IMR-90 (cell line): ENCODE measurements around the gene HGFAC. TPM values are rescaled to one million over a fixed set of nuclear protein-coding genes. Genes with fewer than 3 reads are reported as not detected.
A peak's percentile ranks its signal among the peaks of the same experiment; 100 is the strongest.

Experiments
- ATAC-seq: fragments of 200-7000 bp; cut with Tn5 transposase; 2 replicates; pipeline ENCODE4 v1.9.1; 2020; ENCODE audit warnings: low read depth, mild to moderate bottlenecking, moderate library complexity
- BruUV-seq: library from RNA; stranded (reverse); fragments of 400-500 nt; replicated peaks from 2 replicates; lab custom pipeline; 2021; lab: Mats Ljungman, UMichigan
- CTCF ChIA-PET: fragments of 300-600 bp; formaldehyde crosslinking; extraction: SDS; loops from one replicate; lab custom pipeline; 2021; ENCODE audit warnings: antibody characterized with exemption; lab: Yijun Ruan, JAX
- POLR2A ChIA-PET: fragments of 300-600 bp; sonication (Branson Sonifier 250); formaldehyde crosslinking; loops from one replicate; lab custom pipeline; 2022; ENCODE audit warnings: antibody characterized with exemption; ENCODE audit not compliant: unreplicated experiment; lab: Charles Lee
- DNase-seq: peaks from one replicate; pipeline ENCODE4 v3.0.0; 2013
- H2AFZ ChIP-seq: replicated peaks from 2 replicates; pipeline ENCODE3; 2013; ENCODE audit warnings: low read length, mild to moderate bottlenecking; ENCODE audit not compliant: poor library complexity
- H2AK5ac ChIP-seq: 2 replicates; pipeline ENCODE4 v1.6.1; 2013; ENCODE audit warnings: low read depth, low read length, inconsistent platforms
- H2AK9ac ChIP-seq: replicated peaks from 2 replicates; pipeline ENCODE3; 2013; ENCODE audit warnings: mild to moderate bottlenecking, low read depth, low read length, moderate library complexity; ENCODE audit not compliant: poor library complexity
- H2BK120ac ChIP-seq: 2 replicates; pipeline ENCODE4 v1.6.1; 2013; ENCODE audit warnings: low read depth, low read length, inconsistent platforms
- H2BK15ac ChIP-seq: 3 replicates; pipeline ENCODE4 v1.6.1; 2013; ENCODE audit warnings: low read depth, low read length, inconsistent platforms
- H2BK20ac ChIP-seq: 2 replicates; pipeline ENCODE4 v1.6.1; 2013; ENCODE audit warnings: low read depth, mild to moderate bottlenecking, inconsistent platforms, low read length, moderate library complexity
- H2BK5ac ChIP-seq: 2 replicates; pipeline ENCODE4 v1.6.1; 2013; ENCODE audit warnings: mild to moderate bottlenecking, low read depth, low read length, inconsistent platforms; ENCODE audit not compliant: poor library complexity, severe bottlenecking
- H3K14ac ChIP-seq: replicated peaks from 2 replicates; pipeline ENCODE4 v1.6.1; 2013; ENCODE audit warnings: low read depth, low read length, inconsistent platforms
- H3K18ac ChIP-seq: 2 replicates; pipeline ENCODE4 v1.6.1; 2013; ENCODE audit warnings: low read depth, low read length, control low read depth
- H3K23ac ChIP-seq: 2 replicates; pipeline ENCODE4 v1.6.1; 2013; ENCODE audit warnings: low read depth, low read length, inconsistent platforms
- H3K27ac ChIP-seq: 2 replicates; pipeline ENCODE4 v1.5.1; 2013; ENCODE audit warnings: mild to moderate bottlenecking, control low read depth, low read length; ENCODE audit not compliant: insufficient read depth
- H3K27me3 ChIP-seq: 2 replicates; pipeline ENCODE4 v1.6.1; 2013; ENCODE audit warnings: low read length; ENCODE audit not compliant: control insufficient read depth, insufficient read depth
- H3K36me3 ChIP-seq: 2 replicates; pipeline ENCODE4 v1.6.1; 2013; ENCODE audit warnings: low read length, mixed read lengths; ENCODE audit not compliant: control insufficient read depth, insufficient read depth
- H3K4ac ChIP-seq: 2 replicates; pipeline ENCODE4 v1.6.1; 2013; ENCODE audit warnings: low read depth, low read length, inconsistent platforms
- H3K4me1 ChIP-seq: 2 replicates; pipeline ENCODE4 v1.6.1; 2013; ENCODE audit warnings: low read length, mixed read lengths; ENCODE audit not compliant: control insufficient read depth, insufficient read depth
- H3K4me2 ChIP-seq: 2 replicates; pipeline ENCODE4 v1.6.1; 2013; ENCODE audit warnings: low read depth, mild to moderate bottlenecking, control low read depth, low read length, moderate library complexity
- H3K4me3 ChIP-seq: 2 replicates; pipeline ENCODE4 v1.5.1; 2013; ENCODE audit warnings: low read depth, mild to moderate bottlenecking, control low read depth, low read length, moderate library complexity; ENCODE audit not compliant: insufficient read depth
- H3K56ac ChIP-seq: 2 replicates; pipeline ENCODE4 v1.6.1; 2013; ENCODE audit warnings: low read length, inconsistent platforms; ENCODE audit not compliant: insufficient read depth; ENCODE audit errors: extremely low read depth
- H3K79me1 ChIP-seq, 2 experiments: 2 replicates each; pipeline ENCODE4 v1.6.1; 2013; ENCODE audit warnings: low read length in 2 of 2, inconsistent platforms in 1 of 2, low read depth in 1 of 2
- H3K9ac ChIP-seq: 2 replicates; pipeline ENCODE4 v1.6.1; 2013; ENCODE audit warnings: low read depth, low read length, control low read depth
- H3K9me1 ChIP-seq: 2 replicates; pipeline ENCODE4 v1.6.1; 2013; ENCODE audit warnings: low read length, inconsistent platforms; ENCODE audit not compliant: insufficient read depth
- H3K9me3 ChIP-seq: 2 replicates; pipeline ENCODE4 v1.6.1; 2013; ENCODE audit warnings: low read length; ENCODE audit not compliant: control insufficient read depth, insufficient read depth
- H4K20me1 ChIP-seq: 2 replicates; pipeline ENCODE4 v1.6.1; 2013; ENCODE audit warnings: low read length, inconsistent platforms; ENCODE audit not compliant: insufficient read depth
- H4K5ac ChIP-seq: 2 replicates; pipeline ENCODE4 v1.6.1; 2013; ENCODE audit warnings: mild to moderate bottlenecking, low read depth, low read length, control low read depth
- H4K8ac ChIP-seq, 2 experiments: 2 replicates each; pipeline ENCODE4 v1.6.1; 2013; ENCODE audit warnings: low read depth in 2 of 2, low read length in 2 of 2, control low read depth in 1 of 2, inconsistent platforms in 1 of 2
- H4K91ac ChIP-seq: 2 replicates; pipeline ENCODE4 v1.6.1; 2013; ENCODE audit warnings: low read depth, low read length, inconsistent platforms; ENCODE audit not compliant: insufficient read depth
- CEBPB ChIP-seq: IDR thresholded peaks from 2 replicates; pipeline ENCODE4 v1.6.1; 2012; ENCODE audit warnings: low read depth, low read length, improper control_type of control experiment
- CHD1 ChIP-seq: IDR thresholded peaks from 2 replicates; pipeline ENCODE4 v1.6.1; 2012; ENCODE audit warnings: low read depth, low read length, improper control_type of control experiment
- FOS ChIP-seq: fragments of 150-350 bp; IDR thresholded peaks from 2 replicates; pipeline ENCODE4 v1.6.1; 2016; ENCODE audit warnings: low read depth, low read length
- MAFK ChIP-seq: IDR thresholded peaks from 2 replicates; pipeline ENCODE4 v1.6.1; 2012; ENCODE audit warnings: low read depth, low read length, improper control_type of control experiment
- MAZ ChIP-seq: IDR thresholded peaks from 2 replicates; pipeline ENCODE4 v1.6.1; 2012; ENCODE audit warnings: low read depth, mild to moderate bottlenecking, low read length, improper control_type of control experiment, moderate library complexity, borderline replicate concordance
- MXI1 ChIP-seq: IDR thresholded peaks from 2 replicates; pipeline ENCODE4 v1.6.1; 2012; ENCODE audit warnings: low read depth, mild to moderate bottlenecking, low read length, moderate library complexity, borderline replicate concordance
- NFE2L2 ChIP-seq: fragments of 150-350 bp; IDR thresholded peaks from 2 replicates; pipeline ENCODE4 v1.6.1; 2016; ENCODE audit warnings: low read depth, mild to moderate bottlenecking, low read length
- POLR2A ChIP-seq: IDR thresholded peaks from 2 replicates; pipeline ENCODE4 v1.6.1; 2012; ENCODE audit warnings: mild to moderate bottlenecking, low read depth, low read length
- RFX5 ChIP-seq: IDR thresholded peaks from 2 replicates; pipeline ENCODE4 v1.8.0; 2012; ENCODE audit warnings: low read depth, mild to moderate bottlenecking, low read length, moderate library complexity
- SMC3 ChIP-seq: fragments of 150-350 bp; IDR thresholded peaks from 2 replicates; pipeline ENCODE4 v1.6.1; 2016; ENCODE audit warnings: low read depth, mild to moderate bottlenecking, antibody characterized with exemption, low read length, moderate library complexity
- WGBS, 2 experiments: methylation state at CpG; one replicate each; pipeline versions ENCODE4 v1.1.5 to v1.1.7; 2013; ENCODE audit warnings: missing lambda C conversion rate in 2 of 2; ENCODE audit not compliant: insufficient read length in 1 of 2; ENCODE audit errors: extremely low coverage in 2 of 2; 5-methylcytosine and 5-hydroxymethylcytosine counted together
- dilution Hi-C: fragments of 300-500 bp; cut with HindIII; formaldehyde crosslinking; loops from one replicate; pipeline ENCODE4 v1.14.3; 2018; ENCODE audit warnings: low sequenced_read_pairs; ENCODE audit not compliant: unreplicated experiment
- in situ Hi-C: fragments of 300-500 bp; cut with MboI; formaldehyde crosslinking; loops from 3 replicates; pipeline ENCODE4 v1.14.3; 2019; ENCODE audit warnings: low sequenced_read_pairs, inconsistent platforms, mixed read lengths
- intact Hi-C: fragments of 100-400 bp; cut with micrococcal nuclease; formaldehyde crosslinking; loops from 2 replicates; pipeline ENCODE4 v1.10.0; 2022
- polyA plus RNA-seq, 3 experiments: library from polyadenylated mRNA; depleted of rRNA; stranded (reverse); fragments of >200 nt; gene quantifications; 2 replicates each; pipeline ENCODE4 v1.2.3, GENCODE V29; 2012; ENCODE audit warnings: low replicate concordance in 1 of 3
- total RNA-seq: library from RNA; depleted of rRNA; stranded (reverse); fragments of >200 nt; gene quantifications from 2 replicates; pipeline ENCODE4 v1.2.3, GENCODE V29; 2012
- TF ChIP-seq, protein P1 (sequence below): fragments of 150-350 bp; IDR thresholded peaks from 2 replicates; pipeline ENCODE4 v1.6.1; 2016; ENCODE audit warnings: low read depth, mild to moderate bottlenecking, low read length, moderate library complexity, borderline replicate concordance
- TF ChIP-seq, protein P2 (sequence below): conservative IDR thresholded peaks from 2 replicates; pipeline ENCODE4 v1.5.1; 2012; ENCODE audit warnings: mild to moderate bottlenecking, low read depth, low read length, improper control_type of control experiment
- TF ChIP-seq, protein P3 (sequence below): fragments of 150-350 bp; IDR thresholded peaks from 2 replicates; pipeline ENCODE4 v1.6.1; 2017; ENCODE audit warnings: mild to moderate bottlenecking, antibody characterized with exemption, low read length, low read depth

HGFAC gene
- total and polyA plus RNA-seq, 2 of the 4 experiments (the other 2 are of a cell fraction): 0.05 TPM; not detected in 1

DNA sequence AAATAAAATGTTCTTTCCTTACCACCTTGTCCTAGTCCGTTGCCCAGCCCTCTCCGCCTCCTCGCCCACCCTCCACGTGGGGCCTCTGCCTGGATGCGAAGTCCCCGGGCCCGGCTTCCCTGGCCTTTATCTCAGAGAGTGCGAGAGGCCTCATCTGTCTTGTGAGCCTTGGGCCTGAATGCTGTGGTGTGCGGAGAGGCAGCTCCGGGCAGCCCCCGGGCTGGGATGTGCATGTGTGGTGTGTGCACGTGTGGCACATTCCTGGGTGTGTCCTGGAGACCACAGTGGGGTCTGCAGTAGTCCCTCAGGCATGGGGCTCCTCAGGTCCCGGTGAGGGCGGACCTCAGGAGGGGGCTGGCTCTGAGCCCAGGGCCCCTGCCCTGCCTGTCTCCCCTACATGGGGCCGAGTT lies 52.7 kb downstream of the HGFAC start:
- Histone ChIP-seq H4K91ac (no peak overlapping the region), H4K20me1 (peaks cover 24% of the 10 kb centered on the region), H3K9me3 (no peaks in the 10 kb centered on the region), H3K9ac (no peak overlapping the region), H3K4me3 (no peak overlapping the region), H3K23ac (no peak overlapping the region), H3K14ac (no peak overlapping the region), H3K56ac (no peak overlapping the region), H2BK15ac (no peak overlapping the region), H2BK120ac (no peak overlapping the region), H4K8ac (no peak overlapping the region), H3K4me1 (no peaks in the 10 kb centered on the region), H3K4me2 (no peak overlapping the region), H3K27ac (no peak overlapping the region), H3K4ac (no peak overlapping the region), H2AK9ac (peak overlapping the region; percentile 37), H4K5ac (no peak overlapping the region), H2AK5ac (no peak overlapping the region), H2BK5ac (no peak overlapping the region), H2BK20ac (no peak overlapping the region), H3K36me3 (peaks cover 2% of the 10 kb centered on the region; the same call in 1 of the 2 replicates), H3K9me1 (no peaks in the 10 kb centered on the region), H3K18ac (no peak overlapping the region), H2AFZ (peak overlapping the region; percentile 7), H3K79me1 (no peaks in the 10 kb centered on the region), H3K27me3 (peaks cover 4% of the 10 kb centered on the region; the same call in 1 of the 2 replicates)
- TF ChIP-seq, protein P1, sequence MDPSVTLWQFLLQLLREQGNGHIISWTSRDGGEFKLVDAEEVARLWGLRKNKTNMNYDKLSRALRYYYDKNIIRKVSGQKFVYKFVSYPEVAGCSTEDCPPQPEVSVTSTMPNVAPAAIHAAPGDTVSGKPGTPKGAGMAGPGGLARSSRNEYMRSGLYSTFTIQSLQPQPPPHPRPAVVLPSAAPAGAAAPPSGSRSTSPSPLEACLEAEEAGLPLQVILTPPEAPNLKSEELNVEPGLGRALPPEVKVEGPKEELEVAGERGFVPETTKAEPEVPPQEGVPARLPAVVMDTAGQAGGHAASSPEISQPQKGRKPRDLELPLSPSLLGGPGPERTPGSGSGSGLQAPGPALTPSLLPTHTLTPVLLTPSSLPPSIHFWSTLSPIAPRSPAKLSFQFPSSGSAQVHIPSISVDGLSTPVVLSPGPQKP: no peak
- TF ChIP-seq, protein P2, sequence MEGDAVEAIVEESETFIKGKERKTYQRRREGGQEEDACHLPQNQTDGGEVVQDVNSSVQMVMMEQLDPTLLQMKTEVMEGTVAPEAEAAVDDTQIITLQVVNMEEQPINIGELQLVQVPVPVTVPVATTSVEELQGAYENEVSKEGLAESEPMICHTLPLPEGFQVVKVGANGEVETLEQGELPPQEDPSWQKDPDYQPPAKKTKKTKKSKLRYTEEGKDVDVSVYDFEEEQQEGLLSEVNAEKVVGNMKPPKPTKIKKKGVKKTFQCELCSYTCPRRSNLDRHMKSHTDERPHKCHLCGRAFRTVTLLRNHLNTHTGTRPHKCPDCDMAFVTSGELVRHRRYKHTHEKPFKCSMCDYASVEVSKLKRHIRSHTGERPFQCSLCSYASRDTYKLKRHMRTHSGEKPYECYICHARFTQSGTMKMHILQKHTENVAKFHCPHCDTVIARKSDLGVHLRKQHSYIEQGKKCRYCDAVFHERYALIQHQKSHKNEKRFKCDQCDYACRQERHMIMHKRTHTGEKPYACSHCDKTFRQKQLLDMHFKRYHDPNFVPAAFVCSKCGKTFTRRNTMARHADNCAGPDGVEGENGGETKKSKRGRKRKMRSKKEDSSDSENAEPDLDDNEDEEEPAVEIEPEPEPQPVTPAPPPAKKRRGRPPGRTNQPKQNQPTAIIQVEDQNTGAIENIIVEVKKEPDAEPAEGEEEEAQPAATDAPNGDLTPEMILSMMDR: no peak
- TF ChIP-seq FOS: no peak
- TF ChIP-seq, protein P3, sequence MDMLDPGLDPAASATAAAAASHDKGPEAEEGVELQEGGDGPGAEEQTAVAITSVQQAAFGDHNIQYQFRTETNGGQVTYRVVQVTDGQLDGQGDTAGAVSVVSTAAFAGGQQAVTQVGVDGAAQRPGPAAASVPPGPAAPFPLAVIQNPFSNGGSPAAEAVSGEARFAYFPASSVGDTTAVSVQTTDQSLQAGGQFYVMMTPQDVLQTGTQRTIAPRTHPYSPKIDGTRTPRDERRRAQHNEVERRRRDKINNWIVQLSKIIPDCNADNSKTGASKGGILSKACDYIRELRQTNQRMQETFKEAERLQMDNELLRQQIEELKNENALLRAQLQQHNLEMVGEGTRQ: no peak
- no peak for TF ChIP-seq NFE2L2
- no peak for TF ChIP-seq CEBPB
- no peak for TF ChIP-seq RFX5
- TF ChIP-seq MAFK: no peak
- TF ChIP-seq MXI1: no peak
- no peak for TF ChIP-seq MAZ
- no peak for TF ChIP-seq SMC3
- no peak for TF ChIP-seq POLR2A
- TF ChIP-seq CHD1: no peak
- CTCF ChIA-PET: interaction anchor here (1.0 kb wide), 1 partner anchor 14 kb away, joined by 3 read pairs; no protein-coding TSS in a partner anchor
- ATAC-seq (peak; percentile 7), DNase-seq (no peak)
- intact Hi-C loops: no loop called here
- POLR2A ChIA-PET: no interaction called here
- in situ Hi-C loops: no loop called here
- 19% methylated on average over 6 of the region's 15 CpGs; no CpG with 5 or more reads in 1 of the 2 experiments for WGBS, 2 experiments
- BruUV-seq: no TSS peak
- dilution Hi-C loops: no loop called here
